ENCODE results near the gene ENO4.

Gene ENO4

DNA sequence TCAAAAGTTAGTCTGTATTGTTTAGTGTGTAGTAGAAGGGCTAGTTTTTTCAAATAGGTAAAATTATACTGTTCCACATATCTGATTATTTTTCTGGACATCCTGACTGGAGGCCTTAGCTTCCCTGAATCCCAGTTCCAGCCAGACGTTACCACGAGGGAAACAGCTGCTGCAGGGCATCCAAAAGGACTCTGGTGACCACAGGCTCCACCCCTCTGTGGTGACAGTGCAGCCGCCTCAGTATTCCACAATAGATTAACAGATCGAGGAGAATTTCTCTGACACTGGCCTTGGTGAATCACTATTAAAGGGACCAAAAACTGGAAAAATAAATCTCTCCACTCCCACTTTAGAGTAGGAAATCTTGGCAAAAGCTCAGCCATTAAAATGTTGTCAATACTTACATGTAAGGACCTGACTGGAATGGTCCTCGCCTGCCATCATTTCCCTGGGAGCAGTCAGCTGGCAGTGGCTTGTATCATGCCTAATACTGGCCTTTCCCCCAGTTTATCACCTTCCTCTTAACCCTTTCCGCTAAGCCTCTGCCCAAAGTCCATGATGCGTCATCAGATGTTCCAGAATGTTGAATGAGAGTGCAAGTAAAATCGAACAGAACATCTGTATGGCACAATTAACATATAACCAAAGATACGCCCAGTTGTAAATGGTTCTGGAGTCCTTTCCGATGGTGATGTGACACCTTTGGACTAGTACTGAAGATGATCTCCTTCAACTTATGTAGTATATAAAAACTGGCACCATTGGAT is 31.6 kb downstream of the ENO4 start:
- DNase-seq (ENCODE audit: low read depth, low spot score): no peak
- TF ChIP-seq POLR2AphosphoS5 (IDR thresholded peaks at IDR 0.05; ENCODE audit: borderline replicate concordance, low read depth, low read length): no peak
- no peak overlapping the region for H3K27ac ChIP-seq
- H3K9ac ChIP-seq (ENCODE audit: insufficient read length): no peak overlapping the region
- no peak overlapping the region for H3K4me3 ChIP-seq
- H3K9me3 ChIP-seq (ENCODE audit: low read depth, low read length): no peaks in the 10 kb centered on the region
- H3K36me3 ChIP-seq (ENCODE audit: insufficient read depth, low read length): no peaks in the 10 kb centered on the region

GRCh38 chr10:116882639-116883038 is 33.3 kb downstream of the ENO4 start:
- no peak for DNase-seq (ENCODE audit: low read depth, low spot score)
- Histone ChIP-seq H3K4me3 (no peak overlapping the region), H3K9ac (ENCODE audit: insufficient read length) (no peak overlapping the region), H3K9me3 (ENCODE audit: low read depth, low read length) (no peaks in the 10 kb centered on the region), H3K36me3 (ENCODE audit: insufficient read depth, low read length) (no peaks in the 10 kb centered on the region), H3K27ac (no peak overlapping the region)
- no peak for TF ChIP-seq POLR2AphosphoS5 (IDR thresholded peaks at IDR 0.05; ENCODE audit: borderline replicate concordance, low read depth, low read length)
- no peak for TF ChIP-seq FOXP2 (optimal IDR thresholded peaks at IDR 0.05; ENCODE audit: control extremely low read depth, extremely low read length, insufficient read depth)
- TF ChIP-seq EZH2 (IDR thresholded peaks at IDR 0.05): no peak

DNA sequence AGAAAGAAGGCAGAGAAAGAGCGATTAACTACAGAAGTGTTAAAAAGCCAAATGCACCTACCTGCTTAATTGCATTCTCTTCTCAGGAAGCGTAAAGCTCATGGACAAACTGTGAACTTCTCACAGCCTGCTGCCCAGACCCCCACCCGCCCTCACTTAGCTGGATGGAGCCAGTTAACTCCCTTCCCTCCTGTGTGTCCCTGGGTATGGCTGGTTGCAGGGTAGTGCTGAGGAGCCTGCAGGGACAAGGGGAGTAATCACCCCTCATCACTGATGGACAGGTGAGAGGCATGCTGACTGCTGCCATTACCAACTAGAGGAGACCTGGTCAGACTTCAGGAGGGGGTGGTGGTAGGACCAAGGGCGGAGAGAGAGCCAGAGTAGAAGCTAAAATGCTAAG is 37.5 kb downstream of the ENO4 start:
- TF ChIP-seq EZH2 (IDR thresholded peaks at IDR 0.05): no peak
- Histone ChIP-seq H3K4me3 (no peak overlapping the region), H3K9ac (ENCODE audit: insufficient read length) (no peak overlapping the region), H3K27ac (no peak overlapping the region), H3K36me3 (ENCODE audit: insufficient read depth, low read length) (no peaks in the 10 kb centered on the region), H3K9me3 (ENCODE audit: low read depth, low read length) (no peaks in the 10 kb centered on the region)
- DNase-seq (ENCODE audit: low read depth, low spot score): no peak

- TF ChIP-seq EZH2 (IDR thresholded peaks at IDR 0.05) (no peak), POLR2AphosphoS5 (IDR thresholded peaks at IDR 0.05; ENCODE audit: borderline replicate concordance, low read depth, low read length) (no peak), FOXP2 (optimal IDR thresholded peaks at IDR 0.05; ENCODE audit: control extremely low read depth, extremely low read length, insufficient read depth) (no peak)
- no peak overlapping the region for H3K9ac ChIP-seq (ENCODE audit: insufficient read length)
- H3K4me3 ChIP-seq: no peak overlapping the region
- DNase-seq (ENCODE audit: low read depth, low spot score): no peak
- H3K27ac ChIP-seq: no peak overlapping the region
- H3K36me3 ChIP-seq (ENCODE audit: insufficient read depth, low read length): no peaks in the 10 kb centered on the region
- no peaks in the 10 kb centered on the region for H3K9me3 ChIP-seq (ENCODE audit: low read depth, low read length)
Observed at GRCh38 chr10:116888380-116889055, 39.2 kb downstream of the ENO4 start.

- TF ChIP-seq FOXP2 (optimal IDR thresholded peaks at IDR 0.05; ENCODE audit: control extremely low read depth, extremely low read length, insufficient read depth) (no peak), POLR2AphosphoS5 (IDR thresholded peaks at IDR 0.05; ENCODE audit: borderline replicate concordance, low read depth, low read length) (no peak), EZH2 (IDR thresholded peaks at IDR 0.05) (no peak)
Observed at GRCh38 chr10:116889066-116889465, 39.8 kb downstream of the ENO4 start.

DNA sequence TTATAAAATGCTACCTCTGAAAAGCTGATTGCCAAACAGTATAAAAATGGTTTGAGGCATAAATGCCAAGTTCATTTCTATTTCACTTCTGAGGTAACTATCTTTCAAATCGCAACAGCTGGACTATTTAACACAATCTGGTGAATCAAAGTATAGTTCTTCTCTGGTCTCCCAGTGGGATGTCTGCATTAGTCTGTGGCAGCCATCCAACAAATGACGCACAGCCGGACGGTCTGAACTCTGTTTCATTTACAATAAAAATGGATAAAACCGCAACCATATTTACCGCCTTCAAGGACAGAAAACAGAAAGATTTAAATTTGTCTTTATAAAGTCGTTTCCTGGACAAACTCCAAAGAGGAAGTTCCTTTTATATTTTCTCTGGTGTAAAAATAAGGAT is 41.9 kb downstream of the ENO4 start:
- peak; percentile 34 for DNase-seq (ENCODE audit: low read depth, low spot score)
- H3K9me3 ChIP-seq (ENCODE audit: low read depth, low read length): no peaks in the 10 kb centered on the region
- TF ChIP-seq POLR2AphosphoS5 (IDR thresholded peaks at IDR 0.05; ENCODE audit: borderline replicate concordance, low read depth, low read length) (no peak; the same call in 1 of the 2 replicates), FOXP2 (optimal IDR thresholded peaks at IDR 0.05; ENCODE audit: control extremely low read depth, extremely low read length, insufficient read depth) (no peak), EZH2 (IDR thresholded peaks at IDR 0.05) (no peak)
- H3K9ac ChIP-seq (ENCODE audit: insufficient read length): no peak overlapping the region
- peak overlapping the region; percentile 74 for H3K27ac ChIP-seq
- H3K36me3 ChIP-seq (ENCODE audit: insufficient read depth, low read length): no peaks in the 10 kb centered on the region
- peak overlapping the region; percentile 58 for H3K4me3 ChIP-seq

More at GRCh38 chr10:116889066-116889465, 39.8 kb downstream of the ENO4 start:
- no peaks in the 10 kb centered on the region for H3K9me3 ChIP-seq (ENCODE audit: low read depth, low read length)
- H3K4me3 ChIP-seq: no peak overlapping the region
- H3K9ac ChIP-seq (ENCODE audit: insufficient read length): no peak overlapping the region
- no peak for DNase-seq (ENCODE audit: low read depth, low spot score)
- no peaks in the 10 kb centered on the region for H3K36me3 ChIP-seq (ENCODE audit: insufficient read depth, low read length)
- no peak overlapping the region for H3K27ac ChIP-seq

- no peaks in the 10 kb centered on the region for H3K36me3 ChIP-seq (ENCODE audit: insufficient read depth, low read length)
- 0 out of 2 replicates have a peak overlapping the region, but pooled peaks have one; percentile 36 for H3K27ac ChIP-seq
- DNase-seq (ENCODE audit: low read depth, low spot score): no peak
- no peaks in the 10 kb centered on the region for H3K9me3 ChIP-seq (ENCODE audit: low read depth, low read length)
- peak overlapping the region; percentile 15; the same call in 1 of the 2 replicates for H3K4me3 ChIP-seq
- TF ChIP-seq POLR2AphosphoS5 (IDR thresholded peaks at IDR 0.05; ENCODE audit: borderline replicate concordance, low read depth, low read length) (no peak), EZH2 (IDR thresholded peaks at IDR 0.05) (no peak), FOXP2 (optimal IDR thresholded peaks at IDR 0.05; ENCODE audit: control extremely low read depth, extremely low read length, insufficient read depth) (no peak)
- no peak overlapping the region for H3K9ac ChIP-seq (ENCODE audit: insufficient read length)
Observed at GRCh38 chr10:116892907-116893685, 43.8 kb downstream of the ENO4 start.

- H3K9ac ChIP-seq (ENCODE audit: insufficient read length): no peak overlapping the region
- no peak overlapping the region for H3K27ac ChIP-seq
Observed at GRCh38 chr10:116893686-116894037, 44.4 kb downstream of the ENO4 start.

More at GRCh38 chr10:116893686-116894037, 44.4 kb downstream of the ENO4 start:
- TF ChIP-seq FOXP2 (optimal IDR thresholded peaks at IDR 0.05; ENCODE audit: control extremely low read depth, extremely low read length, insufficient read depth): no peak
- TF ChIP-seq EZH2 (IDR thresholded peaks at IDR 0.05): no peak
- no peak for TF ChIP-seq POLR2AphosphoS5 (IDR thresholded peaks at IDR 0.05; ENCODE audit: borderline replicate concordance, low read depth, low read length)
- DNase-seq (ENCODE audit: low read depth, low spot score): no peak
- no peaks in the 10 kb centered on the region for H3K9me3 ChIP-seq (ENCODE audit: low read depth, low read length)
- H3K36me3 ChIP-seq (ENCODE audit: insufficient read depth, low read length): no peaks in the 10 kb centered on the region
- H3K4me3 ChIP-seq: no peak overlapping the region

Measured in SK-N-MC (cell line).